Caki2 (cell line): Measurements from ENCODE around the gene NNAT. TPM values are rescaled to one million over a fixed set of nuclear protein-coding genes. Genes with fewer than 3 reads are reported as not detected.
A peak's percentile ranks its signal among the peaks of the same experiment; 100 is the strongest.

Source experiments
- DNase-seq: peaks from one replicate; pipeline ENCODE4 v3.0.0-alpha.2; 2015; ENCODE audit warnings: low read depth
- in situ Hi-C: cut with HindIII; loops from 2 replicates; pipeline ENCODE4 v1.10.0; 2016; ENCODE audit warnings: low sequenced_read_pairs, low pct_unique_long_range_greater_than_20kb, mixed read lengths
- total RNA-seq: library from RNA; depleted of rRNA; stranded (reverse); fragments of >200 nt; shearing (Covaris generic); gene quantifications from 2 replicates; pipeline ENCODE4 v1.2.3, GENCODE V29; 2014; ENCODE audit warnings: low replicate concordance

The NNAT gene
- total RNA-seq, 1 experiment from 2014 or later, result not detected

DNA sequence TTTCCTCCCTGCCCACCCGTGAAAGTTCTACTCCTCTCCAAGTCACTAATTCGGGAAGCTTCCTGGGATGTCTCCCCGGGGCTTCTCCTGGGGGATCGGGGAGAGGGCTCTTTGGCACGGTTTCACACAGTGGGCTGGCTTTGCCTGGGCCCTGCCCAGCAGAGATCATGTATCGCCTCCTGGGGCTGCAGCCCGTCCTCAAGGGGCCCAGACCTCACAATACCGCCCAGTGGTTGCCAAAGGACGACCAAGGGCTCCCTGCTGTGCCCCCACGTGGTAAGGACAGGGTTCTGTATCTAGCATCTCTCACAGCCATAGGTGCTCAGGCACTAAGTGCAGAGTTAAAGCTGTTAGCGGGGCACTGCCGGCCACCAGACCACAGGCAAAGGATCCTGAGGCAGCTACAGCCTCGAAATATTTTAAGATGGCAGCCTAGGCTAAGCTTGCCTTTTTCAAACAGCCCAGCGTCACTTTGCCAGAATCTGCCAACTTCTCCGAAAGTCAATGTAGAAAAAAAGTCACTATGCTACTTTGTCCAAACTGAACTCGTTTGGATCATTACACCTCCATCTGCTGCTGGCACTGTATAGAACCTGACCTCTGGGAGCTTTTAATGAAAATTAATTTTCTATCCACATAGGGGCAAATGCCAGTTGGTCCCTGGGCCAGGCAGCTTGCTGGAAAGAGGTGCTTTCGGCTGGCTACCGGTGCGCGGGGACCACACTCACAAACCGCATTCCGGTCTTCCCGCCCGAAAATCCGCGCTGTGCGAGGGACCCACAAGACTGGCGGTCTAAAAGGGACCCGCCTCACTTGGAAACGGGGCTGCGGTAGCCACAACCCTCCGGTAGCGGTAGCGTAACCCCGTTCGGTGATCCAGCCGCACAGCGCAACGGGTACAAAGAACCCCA lies 1.3 kb upstream of the NNAT start:
- no peak for DNase-seq
- in situ Hi-C loops, result no loop called here

DNA sequence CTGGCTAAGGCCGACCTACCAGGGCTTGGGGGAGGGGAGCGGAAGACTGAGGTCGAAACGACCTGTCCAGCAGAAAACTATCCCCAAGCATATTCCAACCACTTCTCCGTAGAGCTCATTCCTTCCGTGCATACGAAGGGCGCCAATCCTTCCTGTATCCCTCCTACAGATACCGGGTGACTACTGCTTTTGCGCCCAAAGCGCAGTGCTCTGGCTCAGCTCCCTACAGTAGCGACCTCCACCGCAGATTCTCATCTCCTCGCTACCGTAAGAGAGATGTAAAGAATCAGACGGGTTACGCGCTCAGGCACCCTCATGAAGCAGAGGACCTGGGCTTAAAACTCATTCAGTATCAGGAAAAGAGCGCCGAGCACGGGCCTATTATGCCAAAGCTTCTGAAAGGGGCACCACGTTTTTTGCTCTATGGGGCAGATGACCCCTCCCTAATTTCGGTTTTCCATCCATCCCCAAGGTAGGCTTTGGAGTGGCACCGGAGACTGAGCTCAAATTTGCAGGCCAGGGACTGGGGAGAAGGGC lies 563 bp upstream of the NNAT start:
- in situ Hi-C loops, result no loop called here
- DNase-seq, result no peak

DNA sequence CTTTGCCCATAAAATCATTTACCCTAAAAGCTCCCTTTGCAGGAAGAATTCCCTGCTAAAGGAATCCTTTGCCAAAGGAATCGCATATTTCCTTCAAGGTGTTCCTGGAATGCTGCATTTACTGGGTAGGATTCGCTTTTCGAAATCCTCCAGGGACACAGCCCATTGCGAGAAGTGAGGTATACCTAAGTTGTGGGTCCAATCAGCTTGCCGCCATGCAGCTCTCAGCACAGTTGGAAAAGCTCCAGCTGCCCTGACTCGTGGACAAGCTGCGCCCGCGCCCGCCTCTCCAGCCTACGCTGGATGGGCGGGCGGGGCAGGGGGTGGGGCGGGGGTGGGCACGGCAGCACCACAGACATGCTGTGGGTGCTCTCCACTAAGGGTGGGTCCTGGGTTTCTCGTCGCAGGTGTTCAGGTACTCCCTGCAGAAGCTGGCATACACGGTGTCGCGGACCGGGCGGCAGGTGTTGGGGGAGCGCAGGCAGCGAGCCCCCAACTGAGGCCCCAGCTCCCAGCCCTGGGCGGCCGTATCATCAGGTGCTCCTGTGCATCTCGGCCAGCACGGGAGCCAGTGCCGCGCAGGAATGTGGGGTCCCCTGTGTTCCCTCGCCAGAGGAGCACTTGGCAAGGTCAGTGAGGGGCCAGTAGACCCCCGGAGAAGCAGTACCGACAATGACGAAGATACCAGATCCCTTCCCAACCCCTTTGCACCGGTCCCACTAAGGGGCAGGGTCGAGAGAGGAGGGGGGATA lies 1.4 kb downstream of the NNAT start:
- DNase-seq, result no peak
- in situ Hi-C loops, result no loop called here

DNA sequence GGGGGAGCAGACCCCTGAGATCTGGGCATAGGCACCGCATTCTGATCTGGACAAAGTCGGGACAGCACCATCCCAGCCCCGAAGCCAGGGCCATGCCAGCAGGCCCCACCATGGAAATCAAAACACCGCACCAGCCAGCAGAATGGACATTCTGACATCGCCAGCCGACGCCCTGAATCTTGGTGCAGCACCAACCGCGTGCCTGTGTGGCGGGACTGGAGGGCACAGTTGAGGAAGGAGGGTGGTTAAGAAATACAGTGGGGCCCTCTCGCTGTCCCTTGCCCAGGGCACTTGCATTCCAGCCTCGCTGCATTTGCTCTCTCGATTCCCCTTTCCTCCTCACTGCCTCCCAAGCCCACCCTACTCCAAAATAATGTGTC lies 2.0 kb downstream of the NNAT start:
- no peak for DNase-seq
- in situ Hi-C loops, result no loop called here

DNA sequence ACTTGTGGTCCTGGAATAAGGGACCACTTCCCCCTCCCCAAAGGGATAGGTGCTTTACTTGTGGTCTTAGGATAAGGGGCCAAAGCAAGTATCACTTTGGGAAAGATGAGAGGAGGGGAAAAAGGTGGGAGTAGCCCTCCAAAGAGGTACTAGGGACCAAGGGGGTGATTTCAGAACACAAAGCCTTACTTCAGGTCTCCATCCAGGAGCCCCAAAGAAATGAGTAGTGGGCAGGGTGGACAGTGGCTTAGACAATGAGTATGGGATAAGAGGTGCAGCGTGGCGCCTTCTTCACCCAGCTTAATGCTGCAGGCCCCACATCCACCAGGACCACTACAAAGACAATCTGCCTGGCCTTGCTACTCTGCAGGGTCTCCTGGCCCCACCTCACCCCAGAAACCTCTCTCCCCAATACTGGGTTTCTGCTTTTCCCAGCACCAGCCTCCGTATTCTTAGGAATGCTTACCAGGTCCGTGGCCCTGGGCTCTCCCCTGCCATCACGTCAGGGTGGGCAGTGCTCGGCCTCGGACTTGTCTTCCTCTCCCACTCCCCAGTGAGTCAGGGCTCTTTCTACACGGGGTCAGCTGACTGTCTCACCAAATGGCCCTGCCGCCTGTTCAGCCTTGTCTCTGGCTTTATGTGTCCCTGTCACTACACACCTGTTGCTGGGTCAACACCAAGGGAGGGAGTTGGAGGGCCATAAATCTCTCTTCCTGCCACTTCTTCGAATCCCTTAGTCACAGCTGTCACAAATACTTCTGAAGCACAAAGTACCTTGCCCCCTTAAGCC lies 3.1 kb downstream of the NNAT start:
- in situ Hi-C loops, result no loop called here
- DNase-seq, result no peak

DNA sequence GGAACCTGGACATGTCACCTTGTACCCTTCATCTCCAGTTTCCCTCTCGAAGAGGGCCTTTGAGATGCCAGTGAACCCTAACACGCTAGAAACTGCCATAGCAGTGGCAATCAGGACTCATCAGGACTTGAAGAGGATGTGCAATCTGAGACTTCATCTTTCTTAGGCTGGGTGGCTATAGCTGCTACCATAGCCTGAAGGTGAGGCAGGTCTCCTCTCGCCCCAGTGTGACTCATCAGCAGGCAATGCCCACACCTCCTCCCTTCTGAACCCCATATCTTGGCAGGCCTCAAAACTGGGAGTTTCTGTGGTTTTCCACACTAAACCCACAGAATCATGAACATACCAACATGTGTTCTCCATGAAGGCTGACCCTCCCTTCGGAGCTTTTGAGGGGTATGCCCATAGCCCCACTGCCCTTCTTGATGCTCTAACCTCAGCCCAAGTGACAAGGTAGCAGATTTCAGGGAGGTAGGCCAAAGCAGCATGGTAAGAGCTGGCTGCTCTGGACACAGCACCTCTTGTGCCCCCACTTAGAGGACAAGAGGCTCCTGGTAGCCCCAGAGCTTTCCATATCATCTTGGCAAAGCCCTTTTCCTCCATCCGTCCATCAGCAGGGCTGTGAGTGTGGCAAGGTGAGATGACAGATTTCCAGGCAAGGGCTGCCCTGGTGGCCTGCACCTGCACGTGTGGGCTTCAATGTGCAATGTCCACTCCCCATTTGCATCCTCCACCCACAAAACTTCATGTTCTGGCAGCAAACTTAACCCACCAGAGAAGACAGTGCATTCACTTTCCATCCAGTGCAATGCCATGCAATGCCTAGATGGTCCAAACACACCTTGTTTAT lies 4.0 kb downstream of the NNAT start:
- in situ Hi-C loops, result no loop called here
- DNase-seq, result no peak

DNA sequence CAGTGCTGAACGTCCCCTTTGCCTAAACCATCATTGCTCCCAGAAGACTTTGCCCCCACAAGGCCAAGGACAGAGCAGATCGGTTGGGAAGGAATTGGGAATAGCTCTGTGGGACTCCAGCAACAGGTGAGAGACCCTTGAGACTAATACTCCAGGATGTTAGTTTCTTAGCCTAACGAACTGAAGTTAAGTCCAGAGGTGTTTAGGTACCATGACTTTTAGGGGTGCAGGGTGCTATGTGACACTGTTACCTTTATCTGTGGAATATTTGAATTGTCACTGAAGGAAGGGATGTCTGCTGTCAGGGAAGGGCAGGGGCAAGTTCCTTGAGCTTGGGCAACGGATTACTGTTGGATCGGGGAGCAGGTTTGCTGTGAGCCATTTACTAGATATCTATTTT lies 4.8 kb downstream of the NNAT start:
- in situ Hi-C loops, result no loop called here
- DNase-seq, result no peak

DNA sequence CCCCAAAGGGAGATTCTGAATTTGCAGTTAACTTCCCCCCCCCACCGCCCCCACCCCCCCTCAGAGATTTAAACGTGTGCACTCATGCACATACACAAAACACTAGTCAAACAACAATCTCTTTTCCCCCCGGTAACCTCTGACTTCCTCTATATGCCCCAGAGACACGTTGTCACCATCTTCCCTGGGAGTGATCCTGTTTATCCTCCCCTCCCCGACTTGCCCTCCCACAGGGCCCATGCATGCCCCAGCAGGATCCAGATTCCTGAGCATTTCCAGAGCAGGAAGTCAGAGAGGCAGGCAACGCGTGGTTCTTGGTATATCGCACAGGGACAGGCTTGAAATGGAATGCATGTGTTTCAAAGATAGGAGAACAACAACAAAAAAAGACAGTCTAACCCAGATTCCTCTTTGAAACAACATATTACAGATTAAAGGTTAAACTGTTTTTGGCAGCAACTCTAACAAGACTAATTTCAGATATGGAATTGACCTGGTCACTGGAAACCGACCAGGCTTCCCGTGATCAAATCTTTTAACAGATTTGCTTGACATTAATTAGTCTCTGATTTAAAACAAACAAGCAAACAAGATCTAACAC lies 5.3 kb downstream of the NNAT start:
- peak; percentile 55 for DNase-seq

DNA sequence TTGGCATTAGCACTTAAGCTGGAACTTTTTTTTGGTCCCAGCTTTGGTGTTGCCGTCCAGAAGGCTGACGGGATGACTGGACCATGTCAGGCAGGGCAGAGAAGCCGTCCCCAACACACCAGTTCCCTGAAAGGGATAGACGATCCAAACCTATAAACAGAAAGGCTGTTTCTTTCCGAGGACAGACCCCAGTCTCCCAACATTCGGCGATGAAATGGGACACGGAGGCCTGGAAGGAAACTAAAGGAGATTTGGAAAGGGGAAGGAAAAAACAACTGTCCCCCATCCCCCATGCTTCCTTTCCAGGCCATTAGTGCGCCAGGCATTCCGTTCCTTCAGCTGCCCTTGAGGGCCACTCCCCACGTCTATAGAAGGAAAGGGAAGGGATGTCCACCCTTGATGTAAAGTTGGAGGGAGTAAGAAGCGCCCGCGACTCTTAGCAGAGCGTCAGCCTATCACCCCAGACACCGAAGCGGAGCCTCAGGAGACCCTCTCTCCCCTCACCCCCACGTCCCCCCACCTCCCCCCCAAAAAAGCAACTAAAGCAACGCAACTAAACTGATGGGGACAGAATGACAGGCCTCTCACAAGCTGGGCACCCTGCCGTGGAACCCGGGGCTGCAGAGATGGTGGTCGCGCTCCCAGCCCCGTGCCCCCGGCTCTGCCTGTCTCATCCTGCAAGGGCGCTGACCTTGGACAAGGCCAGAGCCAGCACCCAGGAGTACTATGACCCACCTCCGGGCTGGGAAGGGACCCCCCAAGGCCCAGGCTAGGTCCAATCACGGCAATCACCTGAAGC lies 6.0 kb downstream of the NNAT start:
- in situ Hi-C loops, result no loop called here
- peak; percentile 44 for DNase-seq

More for the DNA sequence above, 5.3 kb downstream of the NNAT start:
- in situ Hi-C loops, result no loop called here

DNA sequence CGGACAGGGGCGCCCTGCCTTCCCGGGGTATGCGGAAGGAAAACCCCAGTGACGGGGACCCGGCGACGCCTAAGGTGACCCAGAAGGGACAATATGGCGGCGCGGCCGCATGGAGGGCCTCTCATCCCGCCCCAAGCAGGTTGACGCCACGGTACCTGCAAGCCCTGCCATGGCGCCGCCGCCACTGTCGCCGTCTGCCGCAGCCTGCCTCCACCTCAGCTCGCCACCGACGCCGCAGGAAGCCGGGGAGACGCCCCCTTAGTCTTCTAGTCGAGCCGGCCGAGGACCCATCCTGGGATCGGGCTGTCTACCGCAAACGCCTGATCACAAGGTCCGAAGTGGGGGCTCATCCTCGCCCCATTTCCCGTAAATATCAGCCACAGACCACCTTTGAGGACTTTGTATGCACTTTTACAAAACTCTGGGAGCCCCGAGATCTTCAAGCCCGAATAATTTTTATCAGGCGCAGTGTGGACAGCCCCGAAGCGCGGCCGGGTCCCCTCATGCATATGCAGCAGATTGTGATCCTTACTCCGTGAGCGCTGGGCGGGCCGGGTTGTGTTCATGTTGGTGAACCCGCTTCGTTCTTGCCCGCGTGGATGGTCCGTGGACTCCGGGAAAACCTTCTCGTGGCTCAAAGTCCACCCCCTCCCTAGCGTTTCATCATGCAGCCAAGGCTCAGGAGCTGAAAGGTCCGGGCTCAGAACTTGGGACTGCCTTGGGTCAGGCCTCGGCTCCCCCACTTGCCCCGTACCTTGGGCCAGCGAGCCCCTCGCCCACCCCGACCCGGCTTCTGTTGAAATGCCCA lies 6.8 kb downstream of the NNAT start, which contains the start of gene BLCAP:
Gene BLCAP, minus strand, starts transcription at position 239 of the 808 bp plus-strand sequence. CDS start 8,702 bp downstream, outside the sequence.
- DNase-seq, result peak; percentile 96
- in situ Hi-C loops, result no loop called here

DNA sequence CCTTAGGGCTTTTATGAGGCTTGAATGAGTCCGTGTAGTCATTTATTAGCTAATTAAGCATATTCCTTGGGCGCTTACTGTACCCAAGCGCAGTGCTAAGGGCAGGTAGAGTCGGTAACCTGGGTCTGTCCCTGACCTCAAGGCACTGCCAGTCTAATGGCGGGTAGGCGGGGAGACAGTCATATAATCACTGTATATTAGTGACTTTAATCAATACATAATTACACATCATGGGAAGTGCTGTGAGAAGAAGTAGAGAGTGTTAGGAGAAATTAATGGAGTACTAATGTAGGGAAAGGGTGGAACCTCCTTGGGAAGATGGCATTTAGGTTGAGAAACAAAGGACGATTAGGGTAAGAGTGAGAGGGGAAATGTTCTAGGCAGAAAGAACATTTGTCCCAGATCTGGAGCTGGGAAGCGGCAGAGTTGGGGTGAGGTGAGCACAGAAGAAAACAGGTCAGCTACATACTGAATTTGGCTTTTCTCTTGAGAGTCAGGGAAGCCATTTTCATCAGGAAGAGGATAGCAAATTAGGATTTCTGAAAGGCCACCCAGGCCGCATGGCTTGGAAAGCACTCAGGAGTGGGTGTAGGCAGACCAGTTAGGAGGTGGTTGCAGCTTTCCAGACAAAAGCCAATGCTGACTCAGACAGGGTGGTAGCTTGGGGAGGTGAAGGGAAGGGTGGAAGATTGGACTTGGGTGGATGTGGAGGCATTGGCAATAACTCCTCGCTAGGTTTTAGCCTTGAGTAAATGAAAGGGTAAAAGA lies 7.6 kb downstream of the NNAT start:
- in situ Hi-C loops, result no loop called here
- DNase-seq, result no peak

DNA sequence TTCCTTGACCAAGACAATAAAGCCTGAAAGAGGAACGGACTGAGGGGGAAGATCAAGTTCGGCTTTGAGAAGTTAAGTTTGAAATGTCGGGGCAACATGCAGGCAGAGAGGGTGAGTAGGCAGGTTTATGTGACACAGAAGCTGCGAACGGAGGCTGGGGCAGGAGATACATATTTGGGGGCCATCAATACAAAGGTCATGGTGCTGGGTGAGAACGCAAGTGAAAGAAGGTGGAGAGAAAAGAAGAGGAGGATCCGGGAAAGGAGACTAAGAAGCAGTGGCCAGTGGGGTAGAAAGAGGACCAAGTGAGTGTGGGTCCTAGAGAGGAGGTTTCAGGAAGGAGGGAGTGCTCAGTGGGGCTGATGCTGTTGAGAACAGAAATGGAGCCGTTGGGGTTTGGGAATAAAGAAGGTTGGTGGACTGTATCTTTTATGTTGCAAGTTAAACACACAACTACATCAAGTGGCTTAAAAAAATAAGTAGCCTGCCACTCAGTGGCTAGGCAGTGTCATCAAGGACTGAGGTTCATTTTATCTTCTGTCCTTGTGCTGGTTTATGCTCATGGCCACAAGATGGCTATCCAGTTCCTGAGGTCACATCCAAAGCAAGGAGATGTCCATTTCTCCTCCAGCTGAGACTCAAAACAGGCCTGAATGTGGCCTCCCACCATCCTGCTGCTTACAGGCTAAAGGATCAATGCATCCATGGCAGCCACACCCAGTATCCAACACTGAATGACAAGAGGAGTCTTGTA lies 8.3 kb downstream of the NNAT start:
- DNase-seq, result no peak
- in situ Hi-C loops, result no loop called here

DNA sequence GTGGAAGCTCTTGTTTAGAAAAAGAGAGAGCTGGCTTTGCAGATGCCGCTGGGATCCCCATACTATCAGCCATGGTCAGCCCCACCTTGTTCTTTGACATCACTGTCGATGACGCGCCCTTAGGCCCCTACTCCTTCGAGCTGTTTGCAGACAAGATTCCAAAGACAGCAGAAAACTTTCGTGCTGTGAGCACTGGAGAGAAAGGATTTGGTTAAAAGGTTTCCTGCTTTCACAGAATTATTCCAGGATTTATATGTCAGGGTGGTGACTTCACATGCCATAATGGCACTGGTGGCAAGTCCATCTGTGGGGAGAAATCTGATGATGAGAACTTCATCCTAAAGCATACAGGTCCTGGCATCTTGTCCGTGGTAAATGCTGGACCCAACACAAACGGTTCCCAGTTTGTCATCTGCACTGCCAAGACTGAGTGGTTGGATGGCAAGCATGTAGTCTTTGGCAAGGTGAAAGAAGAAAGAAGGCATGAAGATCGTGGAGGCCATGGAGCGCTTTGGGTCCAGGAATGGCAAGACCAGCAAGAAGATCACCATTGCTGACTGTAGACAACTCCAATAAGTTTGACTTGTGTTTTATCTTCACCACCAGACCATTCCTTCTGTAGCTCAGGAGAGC lies 9.0 kb downstream of the NNAT start:
- in situ Hi-C loops, result no loop called here
- DNase-seq, result no peak

DNA sequence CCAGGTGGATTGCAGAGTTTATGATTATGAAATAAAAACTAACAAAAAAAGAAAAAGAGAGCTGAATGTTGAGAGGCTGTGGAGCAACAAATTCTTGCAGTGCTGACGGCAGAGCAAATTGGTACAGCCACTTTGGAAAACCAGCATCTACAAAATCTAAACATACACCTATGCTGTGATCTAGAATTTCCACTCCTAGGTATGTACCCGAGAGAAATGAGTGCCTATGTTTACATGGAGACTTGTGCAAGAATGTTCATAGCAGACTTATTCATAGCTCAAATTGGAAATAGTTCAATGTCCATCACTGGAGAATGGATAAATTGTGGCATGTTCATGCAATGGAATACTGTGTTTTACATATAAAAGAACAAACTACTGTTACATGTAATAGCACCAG lies 9.6 kb downstream of the NNAT start:
- in situ Hi-C loops, result no loop called here
- DNase-seq, result no peak
